HG03175 (cell line): Measurements from ENCODE around the gene DCAF8L1.
"Not testable (repeated sequence)": the region's sequence is repeated elsewhere in the genome, so short reads cannot be mapped to it uniquely, and the experiment has no call there.

Experiments used
- ATAC-seq: cut with Tn5 transposase; IDR thresholded peaks from one replicate; pipeline ENCODE4 v1.9.1; 2021; ENCODE audit warnings: mild to moderate bottlenecking, moderate library complexity; ENCODE audit not compliant: unreplicated experiment

Gene DCAF8L1

DNA sequence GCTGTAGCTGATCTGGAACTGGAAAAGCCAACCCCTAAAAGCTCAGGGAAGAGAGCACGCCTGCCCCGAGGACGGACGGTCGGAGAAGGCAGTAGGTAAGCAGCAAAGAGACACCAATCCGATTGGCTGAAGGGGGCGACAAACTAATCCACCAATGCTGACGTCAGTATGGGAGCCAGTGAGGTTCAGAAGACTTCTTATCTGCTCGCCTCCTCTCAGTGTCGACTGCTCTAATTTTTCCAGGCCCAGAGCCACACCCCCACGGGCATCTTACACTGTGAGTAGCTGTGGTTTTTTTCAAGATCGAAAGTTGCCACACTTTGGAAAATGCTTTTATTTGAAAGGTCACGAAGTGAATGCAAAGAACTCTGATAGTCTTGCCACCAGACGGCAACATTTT is at the start of gene DCAF8L1:
Gene DCAF8L1, minus strand, starts transcription at position 101 of the 400 bp plus-strand sequence. CDS start 115 bp downstream, outside the sequence.
- no peak for ATAC-seq

DNA sequence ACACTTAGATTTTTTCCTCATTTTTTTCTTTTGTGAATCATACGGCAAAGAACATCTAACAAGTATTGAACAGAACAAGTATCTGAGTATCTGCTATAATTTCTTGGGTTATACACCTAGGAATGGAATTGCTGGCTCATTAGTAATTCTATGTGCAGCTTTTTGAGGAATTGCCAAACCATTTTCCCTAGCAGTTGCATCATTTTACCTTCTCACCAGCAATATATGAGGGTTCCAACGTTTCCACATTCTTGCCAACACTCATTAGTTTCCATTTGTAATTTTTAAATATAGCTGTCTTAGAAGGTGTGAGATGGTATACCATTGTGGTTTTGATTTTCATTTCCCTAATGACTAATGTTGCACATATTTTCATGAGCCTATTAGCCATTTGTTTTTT is 41.1 kb upstream of the DCAF8L1 start:
- ATAC-seq, result no peak

- no peak for ATAC-seq
Measured at GRCh38 chrX:28016823-28017222, 35.6 kb upstream of the DCAF8L1 start.

- no peak for ATAC-seq
Measured at GRCh38 chrX:28015993-28016392, 34.7 kb upstream of the DCAF8L1 start.

- ATAC-seq, result no peak
Measured at GRCh38 chrX:28010875-28011274, 29.6 kb upstream of the DCAF8L1 start.

DNA sequence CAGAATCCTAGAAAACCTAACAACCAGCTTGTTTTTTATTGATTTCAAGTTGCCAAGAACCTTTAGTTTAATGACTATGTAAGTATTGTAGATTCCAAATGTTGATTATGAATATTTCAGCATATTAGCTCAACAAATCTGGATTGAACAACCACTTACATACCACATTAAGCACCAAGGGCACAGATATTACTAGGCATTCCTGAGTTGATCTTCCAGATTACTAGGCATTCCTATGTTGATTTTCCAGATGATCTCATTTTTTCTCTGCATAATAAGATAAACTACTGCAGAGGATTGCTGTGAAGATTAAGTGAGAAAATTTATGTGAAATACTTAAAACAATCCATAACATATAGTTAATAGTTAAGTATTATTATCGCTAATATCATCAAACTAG is 17.4 kb upstream of the DCAF8L1 start:
- no peak for ATAC-seq

DNA sequence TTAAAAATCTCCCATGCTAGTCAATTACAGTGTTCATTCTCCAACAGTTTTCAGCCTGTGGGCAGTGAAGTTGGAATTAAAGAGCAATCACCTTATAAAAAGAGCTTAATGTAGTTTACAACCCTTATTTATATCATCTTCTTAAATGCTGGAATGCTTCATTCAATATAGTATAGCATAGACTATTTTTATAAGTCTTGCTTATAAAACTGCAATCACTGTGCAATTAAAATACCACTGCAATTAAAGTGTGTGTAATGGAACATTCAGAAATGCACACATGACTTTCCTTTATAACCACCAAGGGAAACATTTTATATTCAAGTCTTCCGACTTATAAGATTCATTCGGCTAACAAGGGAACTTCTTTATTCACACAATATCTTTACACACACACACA is 16.4 kb upstream of the DCAF8L1 start:
- no peak for ATAC-seq

DNA sequence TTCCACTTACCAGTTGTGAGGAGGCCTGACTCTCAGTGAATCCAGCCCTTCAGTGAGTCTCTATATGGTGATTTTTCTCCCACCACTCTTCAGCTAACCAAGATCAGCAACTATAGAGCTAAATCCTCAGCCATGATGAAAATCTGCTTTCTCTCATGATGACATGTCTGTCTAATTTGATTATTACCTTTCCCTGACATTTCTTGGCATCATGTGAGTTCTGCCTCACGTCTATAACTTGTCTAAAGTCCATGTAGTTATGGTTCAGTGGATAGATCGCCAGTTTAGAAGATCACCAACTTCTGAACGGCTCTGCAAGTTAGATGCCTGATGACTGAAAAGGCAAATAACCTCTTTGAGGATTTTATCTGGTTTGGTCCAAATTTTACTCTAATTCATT is 14.9 kb upstream of the DCAF8L1 start:
- ATAC-seq, result no peak

GRCh38 chrX:27995611-27996010 is 14.4 kb upstream of the DCAF8L1 start:
- ATAC-seq, result no peak

DNA sequence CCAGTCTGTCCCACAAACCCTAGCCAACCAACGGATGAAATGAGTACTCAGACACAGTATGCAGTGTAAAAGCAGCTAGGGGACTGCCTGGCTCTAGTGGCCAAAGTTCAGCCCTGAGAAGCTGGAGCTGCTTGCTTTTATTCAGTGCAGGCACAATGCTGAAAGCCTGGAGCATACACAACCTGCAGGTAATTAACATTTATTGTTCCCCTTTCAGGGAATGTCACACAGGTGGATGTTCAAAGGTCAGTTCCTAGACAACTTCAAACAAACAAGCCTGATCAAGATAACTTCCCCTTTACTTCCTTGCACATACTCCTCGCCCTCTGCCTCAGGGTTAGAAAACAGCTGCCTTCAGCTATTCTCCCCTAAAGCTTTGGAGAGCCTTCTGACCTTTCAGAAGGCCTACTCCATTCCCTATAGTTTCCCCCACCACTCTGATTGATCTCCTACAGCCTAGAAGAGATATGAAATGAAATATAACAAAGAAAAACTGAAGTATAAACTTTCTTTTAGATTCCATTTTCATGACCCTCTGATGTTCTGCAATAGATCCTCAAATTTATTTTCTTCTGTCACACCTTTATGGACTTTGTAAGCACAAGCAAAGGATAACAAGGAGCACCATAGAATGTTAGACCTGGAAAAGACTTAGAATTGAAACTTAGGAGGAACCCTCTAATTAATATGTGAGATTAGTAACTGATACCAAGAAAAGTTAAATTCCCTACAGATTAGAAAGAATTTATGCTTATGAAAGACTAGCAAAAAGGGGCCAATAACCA is 6.8 kb upstream of the DCAF8L1 start:
- ATAC-seq, result no peak

- not testable (repeated sequence) for ATAC-seq
Measured at GRCh38 chrX:27976934-27977333, 4.3 kb downstream of the DCAF8L1 start.

- no peak for ATAC-seq
Measured at GRCh38 chrX:27976284-27976683, 5.0 kb downstream of the DCAF8L1 start.

DNA sequence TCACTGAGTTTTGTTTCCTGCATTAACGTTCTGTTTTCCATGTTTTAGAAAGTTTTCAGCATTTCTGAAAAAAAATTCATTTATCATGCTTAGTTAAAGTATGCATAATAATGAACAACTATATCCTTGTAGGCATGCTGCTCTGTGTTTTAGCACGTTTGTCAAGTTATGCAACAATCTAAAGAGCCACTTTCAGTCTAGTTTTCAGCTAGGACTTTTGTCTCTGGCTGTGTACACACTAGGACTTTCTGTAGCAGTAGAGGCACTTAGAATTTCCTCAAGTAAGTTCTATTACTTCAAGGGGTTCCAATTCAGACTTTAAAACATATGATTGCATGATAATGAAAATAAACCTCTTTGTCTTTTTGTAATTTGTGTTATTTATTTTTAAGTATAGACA is 12.4 kb downstream of the DCAF8L1 start:
- ATAC-seq, result no peak

- no peak for ATAC-seq
Measured at GRCh38 chrX:27968352-27968751, 12.9 kb downstream of the DCAF8L1 start.

- ATAC-seq, result no peak
Measured at GRCh38 chrX:27966955-27967354, 14.3 kb downstream of the DCAF8L1 start.

GRCh38 chrX:27966492-27966891 is 14.8 kb downstream of the DCAF8L1 start:
- no peak for ATAC-seq

DNA sequence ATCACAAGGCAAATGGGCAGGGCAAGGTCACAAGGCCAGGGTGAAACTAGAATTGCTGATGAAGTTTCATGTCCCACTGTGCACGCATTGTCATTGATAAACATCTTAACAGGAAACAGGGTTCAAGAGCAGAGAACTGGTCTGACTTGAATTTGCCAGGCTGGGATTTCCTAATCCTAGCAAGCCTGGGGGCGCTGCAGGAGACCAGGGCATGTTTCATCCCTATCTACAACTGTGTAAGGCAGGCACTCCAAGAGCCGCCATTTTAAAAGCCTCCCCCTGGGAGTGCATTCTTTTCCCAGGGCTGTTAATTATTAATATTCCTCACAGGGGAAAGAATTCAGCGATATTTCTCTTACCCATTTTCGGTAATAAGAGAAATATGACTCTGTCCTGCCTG is 15.9 kb downstream of the DCAF8L1 start:
- ATAC-seq, result not testable (repeated sequence)

DNA sequence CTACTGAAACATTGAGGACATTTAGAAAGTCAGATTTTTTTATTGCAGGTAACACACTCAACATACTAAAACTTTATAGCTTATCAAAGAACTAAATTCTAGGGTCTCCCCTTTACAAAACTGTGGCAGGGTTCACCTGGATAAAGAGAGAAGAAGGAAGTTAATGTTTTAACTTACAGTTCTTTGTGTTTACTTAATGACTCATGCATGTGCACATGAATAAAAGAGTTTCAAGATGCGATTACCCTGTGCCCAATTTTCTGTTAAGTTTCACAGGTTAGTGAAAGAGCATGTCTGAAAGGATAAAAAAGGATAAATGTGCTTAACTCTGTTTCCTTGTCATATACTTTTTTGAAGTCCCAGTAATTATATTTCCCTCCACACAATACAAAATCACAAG is 16.8 kb downstream of the DCAF8L1 start:
- no peak for ATAC-seq

DNA sequence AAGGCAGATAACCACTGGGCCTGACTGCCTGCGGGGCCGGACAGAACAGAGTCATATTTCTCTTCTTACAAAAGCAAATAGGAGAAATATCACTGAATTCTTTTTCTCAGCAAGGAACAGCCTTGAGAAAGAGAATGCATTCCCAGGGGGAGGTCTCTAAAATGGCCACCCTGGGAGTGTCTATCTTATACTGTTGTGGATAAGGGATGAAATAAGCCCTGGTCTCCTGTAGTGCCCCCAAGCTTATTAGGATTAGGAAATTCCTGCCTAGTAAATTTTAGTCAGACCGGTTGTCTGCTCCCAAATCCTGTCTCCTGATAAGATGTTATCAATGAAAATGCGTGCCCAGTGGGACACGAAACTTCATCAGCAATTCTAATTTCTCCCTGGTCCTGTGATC is 20.8 kb downstream of the DCAF8L1 start:
- ATAC-seq, result not testable (repeated sequence)

- ATAC-seq, result no peak
Measured at GRCh38 chrX:27953171-27953570, 28.1 kb downstream of the DCAF8L1 start.

DNA sequence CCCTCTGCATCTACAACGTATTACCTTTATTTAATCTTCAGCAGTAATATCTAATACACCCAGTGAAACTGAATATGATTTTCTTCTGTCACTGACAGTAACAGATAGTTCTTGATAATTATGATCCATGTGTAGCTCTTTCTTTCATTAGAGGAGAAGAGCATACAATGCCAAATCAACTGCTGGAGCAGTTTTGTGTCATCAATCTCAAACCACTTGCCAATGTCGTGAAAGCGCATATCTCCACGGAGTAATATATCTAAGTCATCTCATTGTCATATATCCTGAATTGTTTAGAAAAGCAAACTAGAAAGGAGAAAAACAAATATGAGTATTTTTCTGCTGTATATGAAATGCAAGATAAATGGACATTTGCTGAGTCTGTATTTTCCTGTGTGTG is 47.9 kb downstream of the DCAF8L1 start:
- ATAC-seq, result no peak
